Progenitor cell of endocrine pancreas (in vitro differentiated cells): ENCODE measurements around the gene TES. TPM values are rescaled to one million over a fixed set of nuclear protein-coding genes. Genes with fewer than 3 reads are reported as not detected.
"Not testable (repeated sequence)": the region's sequence is repeated elsewhere in the genome, so short reads cannot be mapped to it uniquely, and the experiment has no call there.

Source experiments
- DNase-seq: peaks from one replicate; pipeline ENCODE4 v3.0.0; 2021; ENCODE audit warnings: low spot score; ENCODE audit not compliant: unreplicated experiment
- H3K27ac Mint-ChIP-seq: 2 replicates; pipeline ENCODE4 v1.8.0; 2021; ENCODE audit warnings: mild to moderate bottlenecking, moderate library complexity, mixed read lengths
- H3K27me3 Mint-ChIP-seq: 2 replicates; pipeline ENCODE4 v1.8.0; 2021; ENCODE audit warnings: mixed read lengths
- H3K36me3 Mint-ChIP-seq: 2 replicates; pipeline ENCODE4 v1.8.0; 2022; ENCODE audit warnings: mixed read lengths; ENCODE audit not compliant: insufficient read depth
- H3K4me1 Mint-ChIP-seq: 2 replicates; pipeline ENCODE4 v1.8.0; 2021; ENCODE audit warnings: low read depth, mixed read lengths
- H3K4me3 Mint-ChIP-seq: 2 replicates; pipeline ENCODE4 v1.8.0; 2021; ENCODE audit warnings: low read depth, mild to moderate bottlenecking, moderate library complexity, mixed read lengths
- H3K9me3 Mint-ChIP-seq: 2 replicates; pipeline ENCODE4 v1.8.0; 2021; ENCODE audit warnings: low read depth, mixed read lengths
- CTCF ChIP-seq: fragments of 200-600 bp; sonication (generic); IDR thresholded peaks from one replicate; pipeline ENCODE4 v1.5.0; 2021; ENCODE audit warnings: antibody characterized with exemption, mild to moderate bottlenecking; ENCODE audit not compliant: unreplicated experiment
- total RNA-seq: library from RNA; stranded (reverse); gene quantifications from 2 replicates; pipeline ENCODE4 v1.2.1, GENCODE V29; 2021

TES gene
- total RNA-seq, 1 donor from 2014 or later = 123 TPM

- Mint-ChIP-seq H3K4me3 (no peak overlapping the region), H3K27ac (no peak overlapping the region), H3K36me3 (peaks cover 5% of the 10 kb centered on the region), H3K4me1 (peaks cover 32% of the 10 kb centered on the region), H3K9me3 (peaks cover 8% of the 10 kb centered on the region), H3K27me3 (peaks cover 10% of the 10 kb centered on the region)
- no peak for DNase-seq
- no peak for TF ChIP-seq CTCF
Observed at GRCh38 chr7:116171094-116171493, 39.2 kb upstream of the TES start.

GRCh38 chr7:116172353-116172752 lies 38.0 kb upstream of the TES start:
- peaks cover 7% of the 10 kb centered on the region for H3K27me3 Mint-ChIP-seq
- no peak for DNase-seq
- TF ChIP-seq CTCF = no peak
- H3K4me3 Mint-ChIP-seq = no peak overlapping the region
- peaks cover 5% of the 10 kb centered on the region for H3K36me3 Mint-ChIP-seq
- H3K9me3 Mint-ChIP-seq = peaks cover 8% of the 10 kb centered on the region
- H3K4me1 Mint-ChIP-seq = peaks cover 32% of the 10 kb centered on the region
- no peak overlapping the region for H3K27ac Mint-ChIP-seq

GRCh38 chr7:116173051-116174028 lies 37.0 kb upstream of the TES start:
- Mint-ChIP-seq H3K27ac (no peak overlapping the region), H3K27me3 (peaks cover 7% of the 10 kb centered on the region), H3K9me3 (peaks cover 8% of the 10 kb centered on the region), H3K36me3 (peaks cover 5% of the 10 kb centered on the region), H3K4me3 (no peak overlapping the region), H3K4me1 (peaks cover 29% of the 10 kb centered on the region)
- TF ChIP-seq CTCF = peak; percentile 68
- no peak for DNase-seq

- H3K9me3 Mint-ChIP-seq = not testable (repeated sequence)
Observed at GRCh38 chr7:116175095-116175494, 35.2 kb upstream of the TES start.

GRCh38 chr7:116176226-116176625 lies 34.1 kb upstream of the TES start:
- H3K4me1 Mint-ChIP-seq = peaks cover 6% of the 10 kb centered on the region
- no peak overlapping the region for H3K27ac Mint-ChIP-seq
- peaks cover 5% of the 10 kb centered on the region for H3K36me3 Mint-ChIP-seq
- no peak for TF ChIP-seq CTCF
- no peak overlapping the region for H3K4me3 Mint-ChIP-seq
- H3K27me3 Mint-ChIP-seq = peaks cover 4% of the 10 kb centered on the region
- H3K9me3 Mint-ChIP-seq = peaks cover 8% of the 10 kb centered on the region
- no peak for DNase-seq

More at GRCh38 chr7:116175095-116175494, 35.2 kb upstream of the TES start:
- Mint-ChIP-seq H3K27ac (peak overlapping the region; percentile 42), H3K4me1 (peaks cover 14% of the 10 kb centered on the region)
- H3K27me3 Mint-ChIP-seq, DNase-seq, H3K4me3 Mint-ChIP-seq, H3K36me3 Mint-ChIP-seq: not testable (repeated sequence)
